Muscle of leg (tissue), 11 donors: ENCODE data around the gene RECQL5. TPM values are rescaled to one million over a fixed set of nuclear protein-coding genes. Genes with fewer than 3 reads are reported as not detected.
"Not testable (repeated sequence)": the region's sequence is repeated elsewhere in the genome, so short reads cannot be mapped to it uniquely, and the experiment has no call there.

Source experiments
- DNase-seq: peaks from one replicate; pipeline ENCODE4 v3.0.0; 2013
- H3K27ac ChIP-seq: one replicate; pipeline ENCODE4 v1.5.1; 2013; ENCODE audit warnings: mild to moderate bottlenecking, low read length, control low read depth
- H3K27me3 ChIP-seq: one replicate; pipeline ENCODE4 v1.6.1; 2013; ENCODE audit warnings: low read length; ENCODE audit not compliant: control insufficient read depth, insufficient read depth
- H3K36me3 ChIP-seq: one replicate; pipeline ENCODE4 v1.6.1; 2013; ENCODE audit warnings: low read length; ENCODE audit not compliant: control insufficient read depth, insufficient read depth
- H3K4me1 ChIP-seq: one replicate; pipeline ENCODE4 v1.6.1; 2013; ENCODE audit warnings: low read length; ENCODE audit not compliant: control insufficient read depth, insufficient read depth
- H3K4me3 ChIP-seq: one replicate; pipeline ENCODE4 v1.5.1; 2013; ENCODE audit warnings: low read length, control low read depth
- H3K9me3 ChIP-seq: replicated peaks from 2 replicates; pipeline ENCODE4 v1.6.1; 2013; ENCODE audit warnings: low read depth, low read length; ENCODE audit not compliant: control insufficient read depth
- WGBS: methylation state at CpG from one replicate; pipeline ENCODE4 v1.1.5; 2013; ENCODE audit warnings: missing lambda C conversion rate; ENCODE audit not compliant: insufficient coverage; 5-methylcytosine and 5-hydroxymethylcytosine counted together
- polyA plus RNA-seq, 8 donors: library from polyadenylated mRNA; unstranded; fragments of 120-200 nt; gene quantifications; one replicate each; pipeline versions ENCODE4 v1.2.1 to v1.2.3, GENCODE V29; 2013; ENCODE audit warnings: inconsistent platforms in 1 of 8, low replicate concordance in 1 of 8; ENCODE audit not compliant: insufficient read length in 8 of 8, insufficient read depth in 1 of 8
- total RNA-seq: library from RNA; stranded (reverse); fragments of 120-200 nt; gene quantifications from one replicate; pipeline ENCODE4 v1.2.4, GENCODE V29; 2013

The RECQL5 gene
- total and polyA plus RNA-seq, 9 donors: 12.0 to 20.8 (median 15.9) TPM

- H3K4me3 ChIP-seq: peak overlapping the region; percentile 63
- H3K4me1 ChIP-seq: peaks cover 19% of the 10 kb centered on the region
- 42% methylated on average over 15 of the region's 29 CpGs for WGBS
- H3K36me3 ChIP-seq: peaks cover 18% of the 10 kb centered on the region
- H3K9me3 ChIP-seq: no peaks in the 10 kb centered on the region
- DNase-seq: no peak
- no peak overlapping the region for H3K27ac ChIP-seq
- no peaks in the 10 kb centered on the region for H3K27me3 ChIP-seq
Measured at GRCh38 chr17:75589919-75590303, 77.0 kb downstream of the RECQL5 start.

GRCh38 chr17:75589012-75589918, 77.7 kb downstream of the RECQL5 start:
- Histone ChIP-seq H3K36me3 (peaks cover 18% of the 10 kb centered on the region), H3K4me1 (peaks cover 19% of the 10 kb centered on the region), H3K27me3 (no peaks in the 10 kb centered on the region), H3K9me3 (no peaks in the 10 kb centered on the region), H3K4me3 (peak overlapping the region; percentile 76), H3K27ac (peak overlapping the region; percentile 91)
- WGBS: 3% methylated on average over 98 of the region's 100 CpGs
- DNase-seq: peak; percentile 96

- H3K27ac ChIP-seq: peak overlapping the region; percentile 91
- 2% methylated on average over 49 of the region's 49 CpGs for WGBS
- H3K4me3 ChIP-seq: peak overlapping the region; percentile 76
- peaks cover 19% of the 10 kb centered on the region for H3K4me1 ChIP-seq
- no peaks in the 10 kb centered on the region for H3K9me3 ChIP-seq
- DNase-seq: no peak
- peaks cover 18% of the 10 kb centered on the region for H3K36me3 ChIP-seq
- no peaks in the 10 kb centered on the region for H3K27me3 ChIP-seq
Measured at GRCh38 chr17:75588596-75589011, 78.3 kb downstream of the RECQL5 start.

GRCh38 chr17:75587675-75588595, 79.0 kb downstream of the RECQL5 start, which contains the start of gene MYO15B:
Gene MYO15B (plus strand): TSS chr17:75587800. CDS start chr17:75588058, 258 bp downstream.
- Histone ChIP-seq H3K36me3 (peaks cover 18% of the 10 kb centered on the region), H3K27me3 (no peaks in the 10 kb centered on the region), H3K9me3 (no peaks in the 10 kb centered on the region), H3K27ac (peak within 1 kb of the TSS; percentile 91), H3K4me1 (peaks cover 19% of the 10 kb centered on the region), H3K4me3 (peak within 1 kb of the TSS; percentile 76)
- DNase-seq: peak; percentile 77
- 2% methylated on average over 82 of the region's 82 CpGs for WGBS

- H3K27me3 ChIP-seq: no peaks in the 10 kb centered on the region
- H3K27ac ChIP-seq: no peak overlapping the region
- H3K36me3 ChIP-seq: no peaks in the 10 kb centered on the region
- H3K4me1 ChIP-seq: peaks cover 12% of the 10 kb centered on the region
- H3K4me3 ChIP-seq: no peak overlapping the region
- 85% methylated on average over 5 of the region's 7 CpGs for WGBS
- no peaks in the 10 kb centered on the region for H3K9me3 ChIP-seq
- no peak for DNase-seq
Measured at GRCh38 chr17:75584849-75585175, 82.1 kb downstream of the RECQL5 start.

- not testable (repeated sequence) for H3K4me3 ChIP-seq, DNase-seq, H3K36me3 ChIP-seq, H3K27me3 ChIP-seq, H3K9me3 ChIP-seq, H3K27ac ChIP-seq
- 82% methylated on average over 4 of the region's 6 CpGs for WGBS
- H3K4me1 ChIP-seq: peaks cover 13% of the 10 kb centered on the region
Measured at GRCh38 chr17:75583197-75583596, 83.8 kb downstream of the RECQL5 start.

- H3K4me1 ChIP-seq, H3K27me3 ChIP-seq, H3K36me3 ChIP-seq, DNase-seq, H3K9me3 ChIP-seq, H3K4me3 ChIP-seq, H3K27ac ChIP-seq: not testable (repeated sequence)
- 87% methylated on average over 21 of the region's 23 CpGs for WGBS
Measured at GRCh38 chr17:75581121-75581725, 85.7 kb downstream of the RECQL5 start.

Other genes with a start within 250 kb of the RECQL5 start
- 31.5 TPM for gene TMEM94, start 210.5 kb downstream of the RECQL5 start, total RNA-seq
- 10 to 100 TPM; 47.1 to 67.8 (median 60.4) TPM for gene TMEM94, start 210.5 kb downstream of the RECQL5 start, polyA plus RNA-seq
- gene CASKIN2, start 151.6 kb downstream of the RECQL5 start, total RNA-seq: 11.4 TPM
- 10 to 100 TPM; 17.7 to 27.9 (median 23.9) TPM for gene CASKIN2, start 151.6 kb downstream of the RECQL5 start, polyA plus RNA-seq
- gene TSEN54, start 150.6 kb downstream of the RECQL5 start, total RNA-seq: 21.0 TPM
- gene TSEN54, start 150.6 kb downstream of the RECQL5 start, polyA plus RNA-seq: 10 to 100 TPM; 12.5 to 27.3 (median 20.2) TPM
- gene LLGL2, start 141.5 kb downstream of the RECQL5 start, total RNA-seq: 4.3 TPM
- gene LLGL2, start 141.5 kb downstream of the RECQL5 start, polyA plus RNA-seq: 10 to 100 TPM in 1 of 8 donors, 1 to 10 TPM in 7; 2.1 to 12.1 (median 4.7) TPM
- 77.4 TPM for gene MYO15B, start 79.4 kb downstream of the RECQL5 start, total RNA-seq
- gene MYO15B, start 79.4 kb downstream of the RECQL5 start, polyA plus RNA-seq: 100 to 1,000 TPM in 5 of 8 donors, 10 to 100 TPM in 3; 52.9 to 147 (median 119) TPM
- 10.8 TPM for gene SMIM5, start 33.7 kb downstream of the RECQL5 start, total RNA-seq
- 10 to 100 TPM in 1 of 8 donors, 1 to 10 TPM in 7; 4.0 to 12.1 (median 7.8) TPM for gene SMIM5, start 33.7 kb downstream of the RECQL5 start, polyA plus RNA-seq
- gene SAP30BP, start 184 bp upstream of the RECQL5 start, total RNA-seq: 79.7 TPM
- 10 to 100 TPM; 63.7 to 80.1 (median 76.8) TPM for gene SAP30BP, start 184 bp upstream of the RECQL5 start, polyA plus RNA-seq
- 1.6 TPM for gene ITGB4, start 54.3 kb upstream of the RECQL5 start, total RNA-seq
- 10 to 100 TPM in 1 of 8 donors, 1 to 10 TPM in 7; 3.1 to 16.7 (median 6.5) TPM for gene ITGB4, start 54.3 kb upstream of the RECQL5 start, polyA plus RNA-seq
- gene GALK1, start 98.0 kb upstream of the RECQL5 start, total RNA-seq: 27.7 TPM
- 10 to 100 TPM; 28.2 to 38.5 (median 32.1) TPM for gene GALK1, start 98.0 kb upstream of the RECQL5 start, polyA plus RNA-seq
- 18.6 TPM for gene UNK, start 117.7 kb upstream of the RECQL5 start, total RNA-seq
- 10 to 100 TPM; 22.4 to 33.8 (median 29.0) TPM for gene UNK, start 117.7 kb upstream of the RECQL5 start, polyA plus RNA-seq
- 3.4 TPM for gene UNC13D, start 177.2 kb upstream of the RECQL5 start, total RNA-seq
- 1 to 10 TPM; 2.9 to 9.2 (median 5.7) TPM for gene UNC13D, start 177.2 kb upstream of the RECQL5 start, polyA plus RNA-seq
- 16.0 TPM for gene WBP2, start 188.2 kb upstream of the RECQL5 start, total RNA-seq
- 10 to 100 TPM; 47.8 to 64.1 (median 59.4) TPM for gene WBP2, start 188.2 kb upstream of the RECQL5 start, polyA plus RNA-seq
- gene TRIM47, start 211.4 kb upstream of the RECQL5 start, total RNA-seq: 25.9 TPM
- 10 to 100 TPM; 22.1 to 29.7 (median 25.0) TPM for gene TRIM47, start 211.4 kb upstream of the RECQL5 start, polyA plus RNA-seq
- 16.8 TPM for gene TRIM65, start 229.8 kb upstream of the RECQL5 start, total RNA-seq
- 10 to 100 TPM; 12.7 to 19.5 (median 15.3) TPM for gene TRIM65, start 229.8 kb upstream of the RECQL5 start, polyA plus RNA-seq
- gene MRPL38, start 237.7 kb upstream of the RECQL5 start, total RNA-seq: 28.2 TPM
- 10 to 100 TPM; 58.5 to 81.4 (median 71.8) TPM for gene MRPL38, start 237.7 kb upstream of the RECQL5 start, polyA plus RNA-seq